HEK293 (cell line): ENCODE data around the gene PTRH2.

ENCODE experiments used
- CTCF ChIA-PET: fragments of 350-600 bp; formaldehyde crosslinking; extraction: SDS; loops from one replicate; lab custom pipeline; 2021; ENCODE audit warnings: antibody characterized with exemption; lab: Yijun Ruan, JAX
- POLR2A ChIA-PET: fragments of 300-600 bp; formaldehyde crosslinking; extraction: SDS; loops from one replicate; lab custom pipeline; 2020; ENCODE audit warnings: antibody characterized with exemption, inconsistent platforms; lab: Yijun Ruan, JAX
- H3K27ac ChIP-seq: fragments of 200-500 bp; sonication (Bioruptor generic); 2 replicates; pipeline ENCODE4 v1.5.1; 2014; ENCODE audit warnings: low read depth, low read length, control low read depth, inconsistent platforms; ENCODE audit errors: extremely low read depth
- H3K36me3 ChIP-seq, 2 experiments: fragments of 200-500 bp in 1 of 2; sonication (Bioruptor generic) in 1 of 2; 1 replicate in 1 of 2; 2 replicates in 1 of 2; pipeline ENCODE4 v1.5.1; 2014 to 2017; ENCODE audit warnings: inconsistent platforms in 2 of 2, low read length in 2 of 2; ENCODE audit not compliant: control insufficient read depth in 2 of 2, insufficient read depth in 1 of 2
- H3K4me1 ChIP-seq: fragments of 200-500 bp; sonication (Bioruptor generic); 2 replicates; pipeline ENCODE4 v1.5.1; 2014; ENCODE audit warnings: mild to moderate bottlenecking, low read length, inconsistent platforms; ENCODE audit not compliant: control insufficient read depth, insufficient read depth
- H3K4me3 ChIP-seq: 2 replicates; pipeline ENCODE4 v1.5.1; 2011; ENCODE audit warnings: low read depth, mild to moderate bottlenecking, control low read depth, low read length, moderate library complexity
- H3K9me3 ChIP-seq: fragments of 200-500 bp; sonication (Bioruptor generic); 2 replicates; pipeline ENCODE4 v1.5.1; 2014; ENCODE audit warnings: low read depth, low read length, inconsistent platforms; ENCODE audit not compliant: control insufficient read depth, insufficient read depth
- ATF2 ChIP-seq: fragments of 450-650 bp; formaldehyde crosslinking; IDR thresholded peaks from 2 replicates; pipeline ENCODE4 v1.5.1; 2016; ENCODE audit warnings: missing biosample characterization, missing genetic modification characterization, low read depth
- CTCF ChIP-seq: fragments of 450-650 bp; formaldehyde crosslinking; IDR thresholded peaks from 2 replicates; pipeline ENCODE4 v1.5.1; 2016; ENCODE audit warnings: missing biosample characterization, missing genetic modification characterization
- EGR2 ChIP-seq: fragments of 450-650 bp; formaldehyde crosslinking; IDR thresholded peaks from 2 replicates; pipeline ENCODE4 v1.5.1; 2016; ENCODE audit warnings: low read depth, missing biosample characterization, missing genetic modification characterization
- GLIS1 ChIP-seq: fragments of 450-650 bp; formaldehyde crosslinking; IDR thresholded peaks from 2 replicates; pipeline ENCODE4 v1.5.1; 2016; ENCODE audit warnings: missing biosample characterization, missing genetic modification characterization
- HOXD13 ChIP-seq: sonication (generic); formaldehyde crosslinking; IDR thresholded peaks from 2 replicates; pipeline ENCODE4 v1.8.0; 2022; ENCODE audit warnings: missing genetic modification reagents, borderline replicate concordance
- IKZF3 ChIP-seq: fragments of 450-650 bp; IDR thresholded peaks from 2 replicates; pipeline ENCODE4 v1.5.0; 2018; ENCODE audit warnings: missing biosample characterization, mild to moderate bottlenecking, missing genetic modification characterization, moderate library complexity
- OVOL3 ChIP-seq: fragments of 450-650 bp; formaldehyde crosslinking; IDR thresholded peaks from 2 replicates; pipeline ENCODE4 v1.5.1; 2016; ENCODE audit warnings: missing biosample characterization, missing genetic modification characterization
- PRDM1 ChIP-seq: fragments of 450-650 bp; formaldehyde crosslinking; IDR thresholded peaks from 2 replicates; pipeline ENCODE4; 2016; ENCODE audit warnings: missing biosample characterization, missing genetic modification characterization
- ZFP3 ChIP-seq: fragments of 450-650 bp; formaldehyde crosslinking; IDR thresholded peaks from 2 replicates; pipeline ENCODE4 v1.5.1; 2016; ENCODE audit warnings: low read depth, missing biosample characterization, missing genetic modification characterization
- ZNF121 ChIP-seq: fragments of 450-650 bp; formaldehyde crosslinking; IDR thresholded peaks from 2 replicates; pipeline ENCODE4 v1.5.1; 2016; ENCODE audit warnings: missing biosample characterization, missing genetic modification characterization
- ZNF132 ChIP-seq: fragments of 450-650 bp; formaldehyde crosslinking; IDR thresholded peaks from 2 replicates; pipeline ENCODE4 v1.5.1; 2017; ENCODE audit warnings: missing biosample characterization, missing genetic modification characterization, borderline replicate concordance
- ZNF223 ChIP-seq: fragments of 450-650 bp; formaldehyde crosslinking; IDR thresholded peaks from 2 replicates; pipeline ENCODE4 v1.5.1; 2016; ENCODE audit warnings: missing biosample characterization, missing genetic modification characterization
- ZNF24 ChIP-seq: fragments of 450-650 bp; formaldehyde crosslinking; IDR thresholded peaks from 2 replicates; pipeline ENCODE4 v1.5.1; 2016; ENCODE audit warnings: missing biosample characterization, missing genetic modification characterization
- ZNF341 ChIP-seq: fragments of 450-650 bp; formaldehyde crosslinking; IDR thresholded peaks from 2 replicates; pipeline ENCODE4; 2016; ENCODE audit warnings: low read depth, missing biosample characterization, missing genetic modification characterization
- ZNF354C ChIP-seq: fragments of 450-650 bp; formaldehyde crosslinking; IDR thresholded peaks from 2 replicates; pipeline ENCODE4 v1.5.1; 2016; ENCODE audit warnings: missing biosample characterization, missing genetic modification characterization, low read depth, borderline replicate concordance
- ZNF416 ChIP-seq: fragments of 450-650 bp; formaldehyde crosslinking; IDR thresholded peaks from 2 replicates; pipeline ENCODE4 v1.5.1; 2016; ENCODE audit warnings: missing biosample characterization, missing genetic modification characterization
- ZNF48 ChIP-seq: fragments of 450-650 bp; formaldehyde crosslinking; IDR thresholded peaks from 2 replicates; pipeline ENCODE4 v1.5.1; 2016; ENCODE audit warnings: missing biosample characterization, missing genetic modification characterization
- ZNF501 ChIP-seq: fragments of 450-650 bp; formaldehyde crosslinking; IDR thresholded peaks from 2 replicates; pipeline ENCODE4 v1.5.1; 2016; ENCODE audit warnings: missing biosample characterization, missing genetic modification characterization
- ZNF518A ChIP-seq: fragments of 450-650 bp; formaldehyde crosslinking; conservative IDR thresholded peaks from 2 replicates; pipeline ENCODE4 v1.5.1; 2016; ENCODE audit warnings: low read depth, missing biosample characterization, missing genetic modification characterization
- ZNF560 ChIP-seq: fragments of 450-650 bp; formaldehyde crosslinking; IDR thresholded peaks from 2 replicates; pipeline ENCODE4 v1.5.1; 2017; ENCODE audit warnings: missing biosample characterization, missing genetic modification characterization, borderline replicate concordance
- ZNF677 ChIP-seq: fragments of 450-650 bp; IDR thresholded peaks from 2 replicates; pipeline ENCODE4 v1.5.0; 2018; ENCODE audit warnings: missing biosample characterization, mild to moderate bottlenecking, missing genetic modification characterization, moderate library complexity
- ZNF785 ChIP-seq: fragments of 450-650 bp; formaldehyde crosslinking; IDR thresholded peaks from 2 replicates; pipeline ENCODE4 v1.5.1; 2016; ENCODE audit warnings: missing biosample characterization, missing genetic modification characterization
- ZNF843 ChIP-seq: fragments of 450-650 bp; formaldehyde crosslinking; IDR thresholded peaks from 2 replicates; pipeline ENCODE4 v1.5.1; 2016; ENCODE audit warnings: missing biosample characterization, missing genetic modification characterization
- ZXDB ChIP-seq: fragments of 450-650 bp; formaldehyde crosslinking; IDR thresholded peaks from 2 replicates; pipeline ENCODE4 v1.5.1; 2016; ENCODE audit warnings: missing biosample characterization, missing genetic modification characterization
- TF ChIP-seq, protein P1 (sequence below): fragments of 450-650 bp; formaldehyde crosslinking; IDR thresholded peaks from 2 replicates; pipeline ENCODE4 v1.5.1; 2016; ENCODE audit warnings: missing biosample characterization, missing genetic modification characterization
- TF ChIP-seq, protein P2 (sequence below): fragments of 450-650 bp; formaldehyde crosslinking; IDR thresholded peaks from 2 replicates; pipeline ENCODE4 v1.5.1; 2016; ENCODE audit warnings: missing biosample characterization, missing genetic modification characterization

PTRH2 gene

GRCh38 chr17:59714255-59714654 lies 7.0 kb upstream of the PTRH2 start:
- Histone ChIP-seq H3K4me1 (no peaks in the 10 kb centered on the region), H3K9me3 (no peaks in the 10 kb centered on the region), H3K4me3 (no peak overlapping the region), H3K27ac (no peak overlapping the region), H3K36me3 (peaks cover 0 to 7% of the 10 kb centered on the region in 2 experiments; a peak in 1 of 3 replicates)
- POLR2A ChIA-PET, result interaction anchor here (1.1 kb wide), 1 partner anchor 179 kb away, joined by 3 read pairs; the partner anchor contains the start of genes RPS6KB1 and TUBD1
- CTCF ChIA-PET, result interaction anchor here (0.6 kb wide), 1 partner anchor 28 kb away, joined by 5 read pairs; no protein-coding TSS in a partner anchor
- TF ChIP-seq IKZF3 (no peak), ZNF223 (tag by site-specific recombination) (no peak), ZXDB (tag by site-specific recombination) (no peak), ZNF48 (no peak), ZNF677 (tag by site-specific recombination) (no peak), CTCF (tag by site-specific recombination) (no peak), ZNF132 (no peak), ZNF416 (tag by site-specific recombination) (no peak), GLIS1 (tag by site-specific recombination) (no peak), ZNF501 (tag by site-specific recombination) (no peak), ZNF354C (tag by site-specific recombination) (no peak), PRDM1 (tag by site-specific recombination) (no peak), ZNF24 (tag by site-specific recombination) (no peak), ATF2 (tag by site-specific recombination) (no peak), ZNF843 (tag by site-specific recombination) (no peak)
- TF ChIP-seq, protein P1, sequence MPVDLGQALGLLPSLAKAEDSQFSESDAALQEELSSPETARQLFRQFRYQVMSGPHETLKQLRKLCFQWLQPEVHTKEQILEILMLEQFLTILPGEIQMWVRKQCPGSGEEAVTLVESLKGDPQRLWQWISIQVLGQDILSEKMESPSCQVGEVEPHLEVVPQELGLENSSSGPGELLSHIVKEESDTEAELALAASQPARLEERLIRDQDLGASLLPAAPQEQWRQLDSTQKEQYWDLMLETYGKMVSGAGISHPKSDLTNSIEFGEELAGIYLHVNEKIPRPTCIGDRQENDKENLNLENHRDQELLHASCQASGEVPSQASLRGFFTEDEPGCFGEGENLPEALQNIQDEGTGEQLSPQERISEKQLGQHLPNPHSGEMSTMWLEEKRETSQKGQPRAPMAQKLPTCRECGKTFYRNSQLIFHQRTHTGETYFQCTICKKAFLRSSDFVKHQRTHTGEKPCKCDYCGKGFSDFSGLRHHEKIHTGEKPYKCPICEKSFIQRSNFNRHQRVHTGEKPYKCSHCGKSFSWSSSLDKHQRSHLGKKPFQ (tag by site-specific recombination), result no peak

DNA sequence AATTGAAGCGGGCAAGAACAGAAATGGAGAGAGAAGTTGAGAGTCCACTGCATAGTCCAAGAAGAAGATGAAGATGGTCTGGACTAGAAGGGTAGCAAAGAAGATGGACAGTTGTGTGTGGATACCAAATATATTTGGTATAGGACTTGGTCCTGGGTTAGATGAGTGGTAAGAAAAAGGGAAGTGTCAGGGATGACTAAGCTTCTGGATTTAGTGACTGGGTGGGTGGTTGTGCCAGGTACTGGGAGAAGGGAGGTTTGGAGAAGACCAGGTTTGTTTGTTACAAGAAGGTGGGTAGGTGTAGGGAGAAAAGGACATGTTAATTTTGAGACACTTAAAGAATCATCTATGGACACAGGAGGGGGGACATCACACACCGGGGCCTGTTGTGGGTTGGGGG lies 5.6 kb upstream of the PTRH2 start:
- Histone ChIP-seq H3K4me1 (peaks cover 7% of the 10 kb centered on the region; the same call in 1 of the 2 replicates), H3K4me3 (no peak overlapping the region), H3K27ac (no peak overlapping the region), H3K36me3 (peaks cover 0 to 7% of the 10 kb centered on the region in 2 experiments; a peak in 1 of 3 replicates), H3K9me3 (no peaks in the 10 kb centered on the region)
- ChIA-PET CTCF (no interaction called here), POLR2A (no interaction called here)
- no peak for TF ChIP-seq EGR2 (tag by site-specific recombination)
- TF ChIP-seq ZNF341 (tag by site-specific recombination), result no peak
- TF ChIP-seq ZNF560 (tag by site-specific recombination), result no peak
- TF ChIP-seq ZFP3 (tag by site-specific recombination), result no peak
- no peak for TF ChIP-seq HOXD13
- TF ChIP-seq ZNF785, result no peak
- TF ChIP-seq, protein P2, sequence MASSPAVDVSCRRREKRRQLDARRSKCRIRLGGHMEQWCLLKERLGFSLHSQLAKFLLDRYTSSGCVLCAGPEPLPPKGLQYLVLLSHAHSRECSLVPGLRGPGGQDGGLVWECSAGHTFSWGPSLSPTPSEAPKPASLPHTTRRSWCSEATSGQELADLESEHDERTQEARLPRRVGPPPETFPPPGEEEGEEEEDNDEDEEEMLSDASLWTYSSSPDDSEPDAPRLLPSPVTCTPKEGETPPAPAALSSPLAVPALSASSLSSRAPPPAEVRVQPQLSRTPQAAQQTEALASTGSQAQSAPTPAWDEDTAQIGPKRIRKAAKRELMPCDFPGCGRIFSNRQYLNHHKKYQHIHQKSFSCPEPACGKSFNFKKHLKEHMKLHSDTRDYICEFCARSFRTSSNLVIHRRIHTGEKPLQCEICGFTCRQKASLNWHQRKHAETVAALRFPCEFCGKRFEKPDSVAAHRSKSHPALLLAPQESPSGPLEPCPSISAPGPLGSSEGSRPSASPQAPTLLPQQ (tag by site-specific recombination), result no peak
- no peak for TF ChIP-seq OVOL3
- TF ChIP-seq ZNF121, result no peak
- no peak for TF ChIP-seq ZNF518A
